Measurements from ENCODE around the gene IQSEC2. TPM values are rescaled to one million over a fixed set of nuclear protein-coding genes. Genes with fewer than 3 reads are reported as not detected.

Gene IQSEC2
- total and polyA plus RNA-seq, 9 of the 15 experiments (the other 6 are each of a cell fraction or from before 2014, with no cell fraction given): 2.7 to 41.8 (median 20.1) TPM

- TF ChIP-seq, protein P1, sequence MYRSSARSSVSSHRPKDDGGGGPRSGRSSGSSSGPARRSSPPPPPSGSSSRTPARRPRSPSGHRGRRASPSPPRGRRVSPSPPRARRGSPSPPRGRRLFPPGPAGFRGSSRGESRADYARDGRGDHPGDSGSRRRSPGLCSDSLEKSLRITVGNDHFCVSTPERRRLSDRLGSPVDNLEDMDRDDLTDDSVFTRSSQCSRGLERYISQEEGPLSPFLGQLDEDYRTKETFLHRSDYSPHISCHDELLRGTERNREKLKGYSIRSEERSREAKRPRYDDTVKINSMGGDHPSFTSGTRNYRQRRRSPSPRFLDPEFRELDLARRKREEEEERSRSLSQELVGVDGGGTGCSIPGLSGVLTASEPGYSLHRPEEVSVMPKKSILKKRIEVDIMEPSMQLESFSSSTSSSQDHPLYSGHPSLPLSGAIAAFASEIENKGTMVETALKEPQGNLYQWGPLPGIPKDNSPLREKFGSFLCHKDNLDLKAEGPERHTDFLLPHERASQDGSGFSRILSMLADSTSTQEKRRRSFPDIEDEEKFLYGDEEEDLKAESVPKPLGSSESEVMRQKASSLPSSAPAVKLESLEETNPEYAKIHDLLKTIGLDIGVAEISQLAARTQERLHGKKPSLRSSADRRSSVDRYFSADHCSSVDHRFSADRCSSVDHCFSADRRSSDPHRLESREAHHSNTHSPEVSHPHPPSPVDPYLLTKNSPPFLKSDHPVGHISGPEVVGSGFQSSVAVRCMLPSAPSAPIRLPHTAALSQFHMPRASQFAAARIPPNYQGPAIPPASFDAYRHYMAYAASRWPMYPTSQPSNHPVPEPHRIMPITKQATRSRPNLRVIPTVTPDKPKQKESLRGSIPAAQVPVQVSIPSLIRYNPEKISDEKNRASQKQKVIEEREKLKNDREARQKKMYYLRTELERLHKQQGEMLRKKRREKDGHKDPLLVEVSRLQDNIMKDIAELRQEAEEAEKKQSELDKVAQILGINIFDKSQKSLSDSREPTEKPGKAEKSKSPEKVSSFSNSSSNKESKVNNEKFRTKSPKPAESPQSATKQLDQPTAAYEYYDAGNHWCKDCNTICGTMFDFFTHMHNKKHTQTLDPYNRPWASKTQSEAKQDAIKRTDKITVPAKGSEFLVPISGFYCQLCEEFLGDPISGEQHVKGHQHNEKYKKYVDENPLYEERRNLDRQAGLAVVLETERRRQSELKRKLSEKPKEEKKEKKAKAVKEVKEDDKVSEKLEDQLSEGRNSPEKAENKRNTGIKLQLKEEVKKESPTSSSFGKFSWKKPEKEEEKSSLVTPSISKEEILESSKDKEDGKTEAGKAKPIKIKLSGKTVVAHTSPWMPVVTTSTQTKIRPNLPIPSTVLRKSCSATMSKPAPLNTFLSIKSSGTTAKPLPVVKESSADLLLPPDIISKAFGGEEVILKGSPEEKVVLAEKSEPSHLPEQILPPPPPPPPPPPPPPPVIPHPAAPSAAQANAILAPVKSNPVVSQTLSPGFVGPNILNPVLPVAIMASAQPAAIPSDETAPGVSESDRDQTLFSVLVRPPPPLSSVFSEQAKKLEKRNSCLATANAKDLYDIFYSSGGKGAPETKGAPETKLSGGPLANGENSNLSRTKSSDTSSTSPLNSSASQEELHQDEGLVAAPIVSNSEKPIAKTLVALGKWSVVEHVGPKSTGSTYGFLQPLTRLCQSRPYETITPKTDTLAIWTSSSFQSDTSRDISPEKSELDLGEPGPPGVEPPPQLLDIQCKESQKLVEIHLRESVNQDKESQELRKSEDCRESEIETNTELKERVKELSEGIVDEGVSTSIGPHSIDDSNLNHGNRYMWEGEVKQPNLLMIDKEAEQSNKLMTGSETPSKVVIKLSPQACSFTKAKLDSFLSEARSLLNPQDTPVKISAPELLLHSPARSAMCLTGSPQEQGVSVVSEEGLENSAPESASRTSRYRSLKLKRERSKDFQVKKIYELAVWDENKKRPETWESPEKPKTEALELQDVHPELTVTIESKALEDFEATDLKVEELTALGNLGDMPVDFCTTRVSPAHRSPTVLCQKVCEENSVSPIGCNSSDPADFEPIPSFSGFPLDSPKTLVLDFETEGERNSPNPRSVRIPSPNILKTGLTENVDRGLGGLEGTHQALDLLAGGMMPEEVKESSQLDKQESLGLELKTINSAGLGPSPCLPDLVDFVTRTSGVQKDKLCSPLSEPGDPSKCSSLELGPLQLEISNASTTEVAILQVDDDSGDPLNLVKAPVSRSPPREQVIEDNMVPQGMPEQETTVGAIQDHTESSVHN (IDR thresholded peaks at IDR 0.05; ENCODE audit: borderline replicate concordance in 1 of 2, low read depth in 1 of 2): no peak
- TF ChIP-seq PCBP1 (IDR thresholded peaks at IDR 0.05; ENCODE audit: low read depth, low read length, poor library complexity, severe bottlenecking): no peak
- 0 out of 2 replicates have a peak, but pooled peaks have one; percentile 77 for TF ChIP-seq ZNF589 (CRISPR knock-in tag; IDR thresholded peaks at IDR 0.05; ENCODE audit: low read depth)
- TF ChIP-seq BACH1 (tag; IDR thresholded peaks at IDR 0.05): peak; percentile 41; the same call in 1 of the 2 replicates
- no peak for TF ChIP-seq JUNB (CRISPR knock-in tag; conservative IDR thresholded peaks at IDR 0.05)
- no peak for TF ChIP-seq TSC22D4 (tag; IDR thresholded peaks at IDR 0.05)
- TF ChIP-seq PRPF4 (IDR thresholded peaks at IDR 0.05; ENCODE audit: insufficient read depth, low read depth, low read length, poor library complexity, severe bottlenecking): no peak
- no peak for TF ChIP-seq CREB1 (IDR thresholded peaks at IDR 0.05)
- TF ChIP-seq CREB1 (CRISPR knock-in tag; IDR thresholded peaks at IDR 0.05): no peak
- TF ChIP-seq, protein P2, sequence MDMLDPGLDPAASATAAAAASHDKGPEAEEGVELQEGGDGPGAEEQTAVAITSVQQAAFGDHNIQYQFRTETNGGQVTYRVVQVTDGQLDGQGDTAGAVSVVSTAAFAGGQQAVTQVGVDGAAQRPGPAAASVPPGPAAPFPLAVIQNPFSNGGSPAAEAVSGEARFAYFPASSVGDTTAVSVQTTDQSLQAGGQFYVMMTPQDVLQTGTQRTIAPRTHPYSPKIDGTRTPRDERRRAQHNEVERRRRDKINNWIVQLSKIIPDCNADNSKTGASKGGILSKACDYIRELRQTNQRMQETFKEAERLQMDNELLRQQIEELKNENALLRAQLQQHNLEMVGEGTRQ (CRISPR knock-in tag; IDR thresholded peaks at IDR 0.05): no peak
- TF ChIP-seq ZNF197 (CRISPR knock-in tag; IDR thresholded peaks at IDR 0.05; ENCODE audit: low read depth): 0 out of 2 replicates have a peak, but pooled peaks have one; percentile 62
- TF ChIP-seq, protein P3, sequence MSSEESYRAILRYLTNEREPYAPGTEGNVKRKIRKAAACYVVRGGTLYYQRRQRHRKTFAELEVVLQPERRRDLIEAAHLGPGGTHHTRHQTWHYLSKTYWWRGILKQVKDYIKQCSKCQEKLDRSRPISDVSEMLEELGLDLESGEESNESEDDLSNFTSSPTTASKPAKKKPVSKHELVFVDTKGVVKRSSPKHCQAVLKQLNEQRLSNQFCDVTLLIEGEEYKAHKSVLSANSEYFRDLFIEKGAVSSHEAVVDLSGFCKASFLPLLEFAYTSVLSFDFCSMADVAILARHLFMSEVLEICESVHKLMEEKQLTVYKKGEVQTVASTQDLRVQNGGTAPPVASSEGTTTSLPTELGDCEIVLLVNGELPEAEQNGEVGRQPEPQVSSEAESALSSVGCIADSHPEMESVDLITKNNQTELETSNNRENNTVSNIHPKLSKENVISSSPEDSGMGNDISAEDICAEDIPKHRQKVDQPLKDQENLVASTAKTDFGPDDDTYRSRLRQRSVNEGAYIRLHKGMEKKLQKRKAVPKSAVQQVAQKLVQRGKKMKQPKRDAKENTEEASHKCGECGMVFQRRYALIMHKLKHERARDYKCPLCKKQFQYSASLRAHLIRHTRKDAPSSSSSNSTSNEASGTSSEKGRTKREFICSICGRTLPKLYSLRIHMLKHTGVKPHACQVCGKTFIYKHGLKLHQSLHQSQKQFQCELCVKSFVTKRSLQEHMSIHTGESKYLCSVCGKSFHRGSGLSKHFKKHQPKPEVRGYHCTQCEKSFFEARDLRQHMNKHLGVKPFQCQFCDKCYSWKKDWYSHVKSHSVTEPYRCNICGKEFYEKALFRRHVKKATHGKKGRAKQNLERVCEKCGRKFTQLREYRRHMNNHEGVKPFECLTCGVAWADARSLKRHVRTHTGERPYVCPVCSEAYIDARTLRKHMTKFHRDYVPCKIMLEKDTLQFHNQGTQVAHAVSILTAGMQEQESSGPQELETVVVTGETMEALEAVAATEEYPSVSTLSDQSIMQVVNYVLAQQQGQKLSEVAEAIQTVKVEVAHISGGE (CRISPR knock-in tag; IDR thresholded peaks at IDR 0.05): no peak
- TF ChIP-seq DMBX1 (CRISPR knock-in tag; IDR thresholded peaks at IDR 0.05; ENCODE audit: borderline replicate concordance): peak; percentile 80; the same call in 1 of the 2 replicates
These were observed 27.9 kb downstream of the IQSEC2 start (continued) for GRCh38 chrX:53253293-53254020.

Data from K562 (cell line).